HepG2 (cell line): ENCODE measurements around the gene CPM.

Experiments
- SOX5 ChIP-seq: IDR thresholded peaks from 2 replicates; pipeline ENCODE4 v1.6.1; 2016; ENCODE audit warnings: borderline replicate concordance
- ZNF274 ChIP-seq: sonication (generic); formaldehyde crosslinking; IDR thresholded peaks from 2 replicates; pipeline ENCODE4 v1.5.1; 2020; ENCODE audit warnings: mild to moderate bottlenecking, missing genetic modification reagents

DNA sequence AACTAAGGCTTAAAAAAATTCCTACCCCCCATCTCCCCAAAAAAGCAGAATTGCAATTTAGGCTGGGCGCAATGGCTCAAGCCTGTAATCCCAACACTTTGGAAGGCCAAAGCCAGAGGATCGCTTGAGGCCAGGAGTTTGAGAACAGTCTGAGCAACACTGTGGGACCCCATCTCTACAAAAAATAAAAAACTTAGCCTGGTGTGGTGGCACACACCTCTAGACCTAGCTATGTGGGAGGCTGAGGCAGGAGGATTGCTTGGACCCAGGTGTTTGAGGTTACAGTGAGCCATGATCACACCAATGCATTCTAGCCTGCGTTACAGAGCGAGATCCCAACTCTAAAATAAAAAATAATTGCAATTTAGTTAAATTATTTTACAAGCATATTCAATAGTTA, 54.1 kb downstream of the CPM start:
- TF ChIP-seq ZNF274: no peak
- no peak for TF ChIP-seq SOX5 (CRISPR knock-in tag)
